ENCODE measurements around the gene CREB5. TPM values are rescaled to one million over a fixed set of nuclear protein-coding genes. Genes with fewer than 3 reads are reported as not detected.

Gene CREB5
- total and polyA plus RNA-seq, 4 experiments from 2014 or later, result not detected

DNA sequence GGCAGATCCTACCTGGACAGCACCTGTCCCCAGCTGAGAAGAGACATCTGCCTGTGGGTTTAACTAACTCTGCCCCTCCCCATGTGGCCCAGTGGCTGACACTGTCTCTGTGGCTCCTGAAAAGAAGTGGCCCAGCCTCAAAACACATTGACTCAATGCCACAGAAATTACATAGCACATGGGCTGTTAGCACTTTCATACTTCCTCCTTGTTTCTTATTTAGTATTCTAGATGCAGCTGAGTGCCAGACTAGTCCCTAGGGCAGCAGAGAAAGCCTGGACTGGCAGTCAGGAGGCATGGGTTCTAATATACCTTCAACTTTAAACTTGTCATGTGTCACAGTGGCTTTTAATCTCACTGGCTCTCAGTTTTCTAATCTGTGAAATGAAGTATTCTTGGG is 374.8 kb downstream of the CREB5 start:
- Histone ChIP-seq H3K27me3 (ENCODE audit: insufficient read depth, low read length) (no peaks in the 10 kb centered on the region), H3K4me3 (ENCODE audit: low read length in 2 of 2) (no peak overlapping the region), H3K36me3 (ENCODE audit: insufficient read depth, low read length) (no peaks in the 10 kb centered on the region), H3K4me1 (ENCODE audit: insufficient read depth, low read length) (no peaks in the 10 kb centered on the region), H3K9me3 (ENCODE audit: control insufficient read depth in 1 of 2, low read length in 2 of 2) (no peaks in the 10 kb centered on the region), H3K27ac (ENCODE audit: low read depth, low read length) (no peak overlapping the region)
- Mint-ChIP-seq H3K36me3 (no peaks in the 10 kb centered on the region), H3K27me3 (no peaks in the 10 kb centered on the region), H3K4me1 (no peaks in the 10 kb centered on the region), H3K9me3 (peaks cover 0 to 2% (median 0%) of the 10 kb centered on the region in 8 donors), H3K27ac (no peak overlapping the region), H3K4me3 (no peak overlapping the region)
- no peak for DNase-seq
- ChIA-PET POLR2A (ENCODE audit: partially characterized antibody) (no interaction called here), CTCF (ENCODE audit: partially characterized antibody) (no interaction called here)
- intact Hi-C loops (cut with micrococcal nuclease), result no loop called here

DNA sequence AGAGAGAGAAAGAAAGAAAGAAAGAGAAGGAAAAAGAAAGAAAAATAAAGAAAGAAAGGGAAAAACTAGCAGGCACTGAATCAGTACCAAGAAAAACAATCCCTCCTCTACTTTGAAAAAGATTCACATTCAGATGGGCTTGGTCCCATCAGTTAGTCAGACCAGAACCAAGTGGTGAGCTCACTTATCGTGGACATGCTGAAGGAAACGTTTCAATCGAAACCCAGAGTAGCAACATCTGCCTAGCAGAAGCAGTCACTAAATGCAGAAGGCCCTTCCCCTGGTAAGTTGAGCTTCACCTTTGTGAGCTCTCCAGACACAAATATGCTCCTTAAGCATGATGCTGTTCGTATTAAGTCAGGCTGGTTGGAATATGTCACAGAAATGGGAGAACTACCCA is 378.1 kb downstream of the CREB5 start:
- H3K27ac ChIP-seq (ENCODE audit: low read depth, low read length), result no peak overlapping the region
- no peaks in the 10 kb centered on the region for H3K27me3 Mint-ChIP-seq
- no peaks in the 10 kb centered on the region for H3K27me3 ChIP-seq (ENCODE audit: insufficient read depth, low read length)
- no peak overlapping the region for H3K4me3 Mint-ChIP-seq
- peaks cover 0 to 2% (median 0%) of the 10 kb centered on the region in 8 donors for H3K9me3 Mint-ChIP-seq
- DNase-seq, result no peak
- H3K36me3 Mint-ChIP-seq, result no peaks in the 10 kb centered on the region
- H3K4me1 ChIP-seq (ENCODE audit: insufficient read depth, low read length), result no peaks in the 10 kb centered on the region
- no peaks in the 10 kb centered on the region for H3K9me3 ChIP-seq (ENCODE audit: control insufficient read depth in 1 of 2, low read length in 2 of 2)
- H3K4me1 Mint-ChIP-seq, result no peaks in the 10 kb centered on the region
- no peak overlapping the region for H3K27ac Mint-ChIP-seq
- ChIA-PET POLR2A (ENCODE audit: partially characterized antibody) (no interaction called here), CTCF (ENCODE audit: partially characterized antibody) (no interaction called here)
- H3K36me3 ChIP-seq (ENCODE audit: insufficient read depth, low read length), result no peaks in the 10 kb centered on the region
- H3K4me3 ChIP-seq (ENCODE audit: low read length in 2 of 2), result no peak overlapping the region
- intact Hi-C loops (cut with micrococcal nuclease), result no loop called here

DNA sequence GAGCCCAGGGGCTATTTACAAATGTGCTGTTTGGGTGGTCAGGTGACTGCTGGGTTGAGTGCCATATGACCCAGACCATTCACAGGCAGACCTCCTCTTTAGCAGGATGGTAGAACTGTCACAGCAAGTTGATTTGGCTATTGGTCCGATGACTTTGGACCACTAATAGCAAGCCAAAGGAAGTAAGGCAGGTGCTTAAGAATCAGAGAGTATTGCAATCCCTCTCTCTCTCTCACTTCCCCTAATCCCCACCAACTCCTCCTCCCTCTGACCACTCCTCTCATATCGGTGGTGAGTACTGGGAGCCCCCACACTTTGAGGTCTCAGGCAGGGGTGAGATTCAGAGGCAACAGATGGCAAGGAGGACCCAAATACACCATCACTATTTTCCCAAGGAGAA is 380.5 kb downstream of the CREB5 start:
- Histone ChIP-seq H3K9me3 (ENCODE audit: control insufficient read depth in 1 of 2, low read length in 2 of 2) (no peaks in the 10 kb centered on the region), H3K4me1 (ENCODE audit: insufficient read depth, low read length) (no peaks in the 10 kb centered on the region), H3K36me3 (ENCODE audit: insufficient read depth, low read length) (no peaks in the 10 kb centered on the region), H3K27me3 (ENCODE audit: insufficient read depth, low read length) (no peaks in the 10 kb centered on the region), H3K27ac (ENCODE audit: low read depth, low read length) (no peak overlapping the region), H3K4me3 (ENCODE audit: low read length in 2 of 2) (no peak overlapping the region)
- CTCF ChIA-PET (ENCODE audit: partially characterized antibody), result no interaction called here
- DNase-seq, result no peak
- Mint-ChIP-seq H3K4me3 (no peak overlapping the region), H3K4me1 (no peaks in the 10 kb centered on the region), H3K27me3 (no peaks in the 10 kb centered on the region), H3K27ac (no peak overlapping the region), H3K9me3 (peaks cover 0 to 2% (median 0%) of the 10 kb centered on the region in 8 donors), H3K36me3 (no peaks in the 10 kb centered on the region)
- POLR2A ChIA-PET (ENCODE audit: partially characterized antibody), result no interaction called here
- intact Hi-C loops (cut with micrococcal nuclease), result no loop called here

DNA sequence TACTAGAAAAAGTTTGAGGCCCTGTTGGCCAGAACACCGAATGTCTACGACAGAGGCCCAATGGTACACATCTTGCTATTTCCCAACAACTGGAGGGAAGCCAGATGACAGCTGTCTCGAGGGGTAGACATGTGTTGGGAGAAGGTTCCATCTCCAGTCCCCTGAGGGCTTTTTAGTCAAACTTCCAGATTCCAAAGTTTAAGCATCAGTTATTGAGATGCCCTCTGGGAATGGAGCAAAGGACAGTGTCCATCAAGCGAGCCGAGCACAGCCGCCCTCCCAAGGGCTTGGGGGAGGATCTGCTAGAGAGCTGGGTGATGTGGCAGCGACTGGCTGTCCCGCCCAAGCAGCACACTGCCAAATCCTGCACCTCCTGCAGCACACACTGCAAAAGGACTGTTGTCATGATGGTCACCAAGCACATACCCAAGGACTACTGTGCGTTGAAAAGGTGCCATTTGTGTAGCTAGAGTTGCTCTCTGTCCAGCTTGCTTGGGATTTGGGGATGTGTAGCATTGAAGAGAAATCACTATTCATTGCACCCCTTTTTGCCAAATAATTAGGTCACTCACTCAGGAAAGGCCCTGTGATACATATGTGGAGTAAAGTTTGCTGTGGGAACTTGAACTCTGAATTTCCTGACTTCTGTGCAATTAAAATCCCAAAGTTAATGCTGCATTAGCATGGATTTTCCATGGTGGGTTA is 381.2 kb downstream of the CREB5 start:
- intact Hi-C loops (cut with micrococcal nuclease), result no loop called here
- Histone ChIP-seq H3K9me3 (ENCODE audit: control insufficient read depth in 1 of 2, low read length in 2 of 2) (no peaks in the 10 kb centered on the region), H3K4me3 (ENCODE audit: low read length in 2 of 2) (no peak overlapping the region), H3K27ac (ENCODE audit: low read depth, low read length) (no peak overlapping the region), H3K36me3 (ENCODE audit: insufficient read depth, low read length) (no peaks in the 10 kb centered on the region), H3K27me3 (ENCODE audit: insufficient read depth, low read length) (no peaks in the 10 kb centered on the region), H3K4me1 (ENCODE audit: insufficient read depth, low read length) (no peaks in the 10 kb centered on the region)
- no peak overlapping the region for H3K4me3 Mint-ChIP-seq
- H3K36me3 Mint-ChIP-seq, result no peaks in the 10 kb centered on the region
- no peaks in the 10 kb centered on the region for H3K27me3 Mint-ChIP-seq
- ChIA-PET POLR2A (ENCODE audit: partially characterized antibody) (no interaction called here), CTCF (ENCODE audit: partially characterized antibody) (no interaction called here)
- H3K27ac Mint-ChIP-seq, result no peak overlapping the region
- no peak for DNase-seq
- H3K4me1 Mint-ChIP-seq, result no peaks in the 10 kb centered on the region
- H3K9me3 Mint-ChIP-seq, result peaks cover 0 to 2% (median 0%) of the 10 kb centered on the region in 8 donors

DNA sequence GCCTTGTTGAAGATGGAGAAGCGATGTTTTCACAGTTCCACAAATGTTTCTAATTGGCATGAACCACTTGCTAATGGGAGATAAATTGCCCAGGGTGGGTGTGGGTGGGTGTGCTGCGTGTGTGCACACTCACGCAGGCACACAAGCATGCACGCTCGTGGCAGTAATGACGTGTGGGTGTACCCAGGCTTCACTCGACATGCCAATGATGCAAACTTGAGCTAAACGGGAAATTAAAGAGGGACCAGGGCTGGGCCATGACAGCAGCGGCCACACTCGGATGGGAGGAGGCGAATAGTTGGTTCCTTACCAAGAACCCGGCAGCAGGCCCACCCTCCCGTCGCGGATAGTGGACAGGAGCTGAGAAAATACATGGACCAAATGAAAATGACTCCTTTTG is 386.0 kb downstream of the CREB5 start:
- no peaks in the 10 kb centered on the region for H3K27me3 Mint-ChIP-seq
- no peak for DNase-seq
- H3K27ac ChIP-seq (ENCODE audit: low read depth, low read length), result no peak overlapping the region
- CTCF ChIA-PET (ENCODE audit: partially characterized antibody), result interaction anchor here (0.6 kb wide), 1 partner anchor 9 kb away, joined by 3 read pairs; no protein-coding TSS in a partner anchor
- no peaks in the 10 kb centered on the region for H3K27me3 ChIP-seq (ENCODE audit: insufficient read depth, low read length)
- H3K36me3 ChIP-seq (ENCODE audit: insufficient read depth, low read length), result no peaks in the 10 kb centered on the region
- H3K36me3 Mint-ChIP-seq, result no peaks in the 10 kb centered on the region
- no peaks in the 10 kb centered on the region for H3K4me1 ChIP-seq (ENCODE audit: insufficient read depth, low read length)
- H3K4me3 Mint-ChIP-seq, result no peak overlapping the region
- no peaks in the 10 kb centered on the region for H3K9me3 Mint-ChIP-seq
- no peaks in the 10 kb centered on the region for H3K4me1 Mint-ChIP-seq
- intact Hi-C loops (cut with micrococcal nuclease), result no loop called here
- no peak overlapping the region for H3K4me3 ChIP-seq (ENCODE audit: low read length in 2 of 2)
- H3K27ac Mint-ChIP-seq, result no peak overlapping the region
- H3K9me3 ChIP-seq (ENCODE audit: control insufficient read depth in 1 of 2, low read length in 2 of 2), result no peaks in the 10 kb centered on the region
- POLR2A ChIA-PET (ENCODE audit: partially characterized antibody), result no interaction called here

DNA sequence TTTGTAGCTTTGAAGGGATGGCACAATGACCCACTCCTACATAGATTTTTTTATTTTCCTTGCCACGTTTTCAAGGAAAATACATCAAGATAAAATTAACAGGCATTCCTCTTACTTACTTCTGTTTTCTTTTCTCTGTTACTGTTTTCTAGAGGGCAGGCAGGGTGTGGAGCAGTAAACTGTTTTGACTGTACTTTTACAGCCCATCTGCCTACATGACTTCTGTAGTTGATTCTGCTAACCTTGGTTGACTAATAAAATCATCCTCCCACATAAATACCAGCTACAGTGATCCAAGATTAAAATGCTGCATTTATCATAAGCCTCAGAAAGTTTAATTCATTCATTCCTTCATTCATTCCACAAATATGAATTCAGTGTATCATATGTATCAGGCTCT is 387.3 kb downstream of the CREB5 start:
- no peaks in the 10 kb centered on the region for H3K36me3 Mint-ChIP-seq
- no peak overlapping the region for H3K4me3 ChIP-seq (ENCODE audit: low read length in 2 of 2)
- CTCF ChIA-PET (ENCODE audit: partially characterized antibody), result no interaction called here
- no peaks in the 10 kb centered on the region for H3K36me3 ChIP-seq (ENCODE audit: insufficient read depth, low read length)
- no peak overlapping the region for H3K27ac ChIP-seq (ENCODE audit: low read depth, low read length)
- intact Hi-C loops (cut with micrococcal nuclease), result no loop called here
- DNase-seq, result no peak
- peaks cover 0 to 3% of the 10 kb centered on the region in 2 donors for H3K27me3 Mint-ChIP-seq
- no peaks in the 10 kb centered on the region for H3K4me1 Mint-ChIP-seq
- H3K27me3 ChIP-seq (ENCODE audit: insufficient read depth, low read length), result no peaks in the 10 kb centered on the region
- no peaks in the 10 kb centered on the region for H3K9me3 ChIP-seq (ENCODE audit: control insufficient read depth in 1 of 2, low read length in 2 of 2)
- no peak overlapping the region for H3K27ac Mint-ChIP-seq
- H3K4me1 ChIP-seq (ENCODE audit: insufficient read depth, low read length), result no peaks in the 10 kb centered on the region
- H3K9me3 Mint-ChIP-seq, result peaks cover 0 to 5% (median 0%) of the 10 kb centered on the region in 8 donors
- POLR2A ChIA-PET (ENCODE audit: partially characterized antibody), result no interaction called here
- H3K4me3 Mint-ChIP-seq, result no peak overlapping the region

DNA sequence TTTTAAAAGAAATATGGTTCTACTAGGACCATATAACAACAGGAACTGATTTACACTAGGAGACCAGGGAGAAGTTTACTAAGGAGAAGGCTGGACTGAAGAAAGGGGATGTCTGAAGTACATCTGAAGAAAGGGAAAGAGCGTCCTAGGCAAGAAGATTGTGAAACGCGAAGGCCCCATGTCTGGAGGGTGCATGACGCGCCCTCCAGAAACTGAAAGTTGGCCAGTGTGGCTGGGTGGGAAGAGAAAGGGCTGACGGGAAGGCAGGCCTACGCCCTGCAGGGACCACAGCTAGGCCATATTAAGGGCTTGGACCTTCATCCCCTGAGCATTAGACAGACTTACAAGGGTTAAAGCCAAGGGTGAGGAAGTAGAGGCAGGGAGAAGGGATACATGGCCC is 387.8 kb downstream of the CREB5 start:
- Mint-ChIP-seq H3K4me3 (no peak overlapping the region), H3K4me1 (no peaks in the 10 kb centered on the region), H3K27me3 (peaks cover 0 to 3% of the 10 kb centered on the region in 2 donors), H3K36me3 (no peaks in the 10 kb centered on the region), H3K27ac (no peak overlapping the region), H3K9me3 (peaks cover 0 to 5% (median 0%) of the 10 kb centered on the region in 8 donors)
- H3K4me3 ChIP-seq (ENCODE audit: low read length in 2 of 2), result no peak overlapping the region
- H3K27me3 ChIP-seq (ENCODE audit: insufficient read depth, low read length), result no peaks in the 10 kb centered on the region
- no peaks in the 10 kb centered on the region for H3K9me3 ChIP-seq (ENCODE audit: control insufficient read depth in 1 of 2, low read length in 2 of 2)
- no peaks in the 10 kb centered on the region for H3K36me3 ChIP-seq (ENCODE audit: insufficient read depth, low read length)
- no peaks in the 10 kb centered on the region for H3K4me1 ChIP-seq (ENCODE audit: insufficient read depth, low read length)
- ChIA-PET POLR2A (ENCODE audit: partially characterized antibody) (no interaction called here), CTCF (ENCODE audit: partially characterized antibody) (no interaction called here)
- no peak overlapping the region for H3K27ac ChIP-seq (ENCODE audit: low read depth, low read length)
- intact Hi-C loops (cut with micrococcal nuclease), result no loop called here
- DNase-seq, result no peak

DNA sequence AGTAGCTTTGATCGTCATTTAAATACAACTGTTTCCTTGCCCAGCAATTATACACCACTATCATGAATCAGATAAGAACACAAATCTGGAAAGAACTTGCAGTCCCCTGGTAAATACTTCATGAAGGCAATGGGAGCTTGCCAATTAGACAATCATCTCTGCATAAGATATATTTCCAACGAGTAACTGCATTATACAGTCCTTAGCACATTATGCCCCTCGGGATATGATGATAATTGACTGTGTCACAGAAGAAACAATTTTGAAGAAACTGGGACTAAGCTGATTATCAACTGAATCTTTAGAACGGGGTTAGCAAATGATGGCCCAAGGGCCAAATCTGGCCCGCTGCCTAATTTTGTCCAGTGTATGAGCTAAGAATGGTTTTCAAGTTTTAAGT is 390.1 kb downstream of the CREB5 start:
- Mint-ChIP-seq H3K27me3 (peaks cover 0 to 3% of the 10 kb centered on the region in 2 donors), H3K9me3 (peaks cover 0 to 5% (median 0%) of the 10 kb centered on the region in 8 donors), H3K27ac (no peak overlapping the region), H3K4me3 (no peak overlapping the region), H3K4me1 (no peaks in the 10 kb centered on the region), H3K36me3 (no peaks in the 10 kb centered on the region)
- no peaks in the 10 kb centered on the region for H3K4me1 ChIP-seq (ENCODE audit: insufficient read depth, low read length)
- POLR2A ChIA-PET (ENCODE audit: partially characterized antibody), result no interaction called here
- H3K4me3 ChIP-seq (ENCODE audit: low read length in 2 of 2), result no peak overlapping the region
- no peak for DNase-seq
- no peak overlapping the region for H3K27ac ChIP-seq (ENCODE audit: low read depth, low read length)
- H3K36me3 ChIP-seq (ENCODE audit: insufficient read depth, low read length), result no peaks in the 10 kb centered on the region
- CTCF ChIA-PET (ENCODE audit: partially characterized antibody), result no interaction called here
- H3K9me3 ChIP-seq (ENCODE audit: control insufficient read depth in 1 of 2, low read length in 2 of 2), result no peaks in the 10 kb centered on the region
- H3K27me3 ChIP-seq (ENCODE audit: insufficient read depth, low read length), result no peaks in the 10 kb centered on the region
- intact Hi-C loops (cut with micrococcal nuclease), result no loop called here

Data from CD4-positive, alpha-beta memory T cell (primary cell).